Skin of body (tissue), 2 donors: ENCODE results near the gene C10orf105. TPM values are rescaled to one million over a fixed set of nuclear protein-coding genes. Genes with fewer than 3 reads are reported as not detected.

Experiments used
- DNase-seq: peaks from one replicate; lab custom pipeline; 2025; lab: John Stamatoyannopoulos, UW
- total RNA-seq: library from RNA; depleted of rRNA; stranded (reverse); fragments of >200 nt; gene quantifications from one replicate; pipeline ENCODE4 v1.2.3, GENCODE V29; 2014

C10orf105 gene
- total RNA-seq, 1 donor from 2014 or later: under 0.01 TPM

DNA sequence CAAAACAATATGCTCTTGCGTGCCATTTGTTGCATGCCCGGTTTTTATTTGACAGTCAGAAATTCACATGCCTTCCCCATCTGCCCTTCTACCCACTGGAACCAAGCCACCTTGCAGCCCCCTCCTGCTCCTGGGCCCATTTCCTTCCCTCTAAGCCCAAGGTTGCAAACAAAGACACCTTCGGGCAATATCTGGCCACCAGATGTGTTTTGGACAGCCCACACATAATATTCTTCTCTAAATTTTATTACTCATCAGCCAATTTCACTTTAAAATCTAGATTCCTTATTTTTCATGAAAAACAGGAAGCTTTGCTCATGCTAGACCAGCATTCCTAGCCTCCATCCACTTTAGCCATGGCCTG, 18.2 kb upstream of the C10orf105 start:
- no peak for DNase-seq

DNA sequence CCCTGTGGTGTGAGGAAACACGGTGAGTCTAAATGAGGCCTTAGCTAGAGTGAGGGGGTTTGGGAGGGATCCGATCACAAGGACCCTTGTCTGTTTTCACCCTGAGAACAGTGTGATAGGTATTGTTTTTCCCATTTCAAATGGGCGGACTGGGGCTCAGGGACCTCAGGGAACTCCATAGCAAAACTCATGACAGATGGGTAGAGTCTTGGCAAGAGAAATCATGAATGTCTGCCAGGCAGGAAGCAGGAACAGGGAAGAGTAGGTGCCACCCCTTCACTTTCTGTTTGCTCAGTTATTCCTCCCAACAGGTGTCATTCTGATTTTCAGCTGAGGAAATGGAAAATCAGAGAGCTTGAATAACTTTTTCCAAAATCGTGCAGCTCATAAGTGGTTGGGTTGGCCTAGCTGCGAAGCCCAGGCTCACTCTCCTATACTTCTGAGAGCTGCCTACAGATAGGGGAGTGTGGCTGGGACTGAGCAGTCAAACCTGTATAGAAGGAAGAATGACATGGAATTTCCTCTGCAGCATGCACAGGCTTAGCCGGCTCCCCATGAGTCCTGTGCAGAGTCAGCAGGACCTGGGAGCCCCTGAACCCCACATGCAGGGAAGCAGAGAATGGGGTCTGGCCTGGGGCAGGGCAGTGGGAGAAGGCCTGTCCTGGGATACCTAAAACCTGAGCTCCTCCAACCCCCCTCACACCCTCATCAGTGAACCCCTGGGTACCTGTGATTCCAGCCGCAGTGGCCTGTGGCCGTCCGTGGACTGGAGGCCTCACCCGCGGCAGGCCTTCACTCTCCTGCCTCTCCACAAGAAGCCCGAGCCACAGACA, 17.6 kb upstream of the C10orf105 start:
- DNase-seq: no peak

DNA sequence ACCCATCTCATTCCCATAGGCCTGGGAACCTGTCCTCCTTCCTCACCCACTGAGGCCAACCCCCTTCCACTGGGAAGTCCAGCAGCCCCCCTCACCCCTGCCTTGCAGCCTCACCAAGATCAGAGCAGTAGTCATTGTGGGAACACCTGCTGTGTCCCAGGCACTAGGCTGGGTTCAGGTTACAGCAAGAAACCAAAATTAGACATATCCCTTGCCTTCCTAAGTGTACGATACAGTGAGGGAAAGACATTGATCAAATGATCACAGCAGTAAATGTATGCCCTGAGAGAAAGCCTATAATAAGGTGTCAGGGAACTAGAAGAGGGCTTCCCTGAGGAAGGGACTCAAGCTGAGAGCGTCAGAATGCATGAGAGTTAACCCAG, 17.0 kb upstream of the C10orf105 start:
- no peak for DNase-seq

DNA sequence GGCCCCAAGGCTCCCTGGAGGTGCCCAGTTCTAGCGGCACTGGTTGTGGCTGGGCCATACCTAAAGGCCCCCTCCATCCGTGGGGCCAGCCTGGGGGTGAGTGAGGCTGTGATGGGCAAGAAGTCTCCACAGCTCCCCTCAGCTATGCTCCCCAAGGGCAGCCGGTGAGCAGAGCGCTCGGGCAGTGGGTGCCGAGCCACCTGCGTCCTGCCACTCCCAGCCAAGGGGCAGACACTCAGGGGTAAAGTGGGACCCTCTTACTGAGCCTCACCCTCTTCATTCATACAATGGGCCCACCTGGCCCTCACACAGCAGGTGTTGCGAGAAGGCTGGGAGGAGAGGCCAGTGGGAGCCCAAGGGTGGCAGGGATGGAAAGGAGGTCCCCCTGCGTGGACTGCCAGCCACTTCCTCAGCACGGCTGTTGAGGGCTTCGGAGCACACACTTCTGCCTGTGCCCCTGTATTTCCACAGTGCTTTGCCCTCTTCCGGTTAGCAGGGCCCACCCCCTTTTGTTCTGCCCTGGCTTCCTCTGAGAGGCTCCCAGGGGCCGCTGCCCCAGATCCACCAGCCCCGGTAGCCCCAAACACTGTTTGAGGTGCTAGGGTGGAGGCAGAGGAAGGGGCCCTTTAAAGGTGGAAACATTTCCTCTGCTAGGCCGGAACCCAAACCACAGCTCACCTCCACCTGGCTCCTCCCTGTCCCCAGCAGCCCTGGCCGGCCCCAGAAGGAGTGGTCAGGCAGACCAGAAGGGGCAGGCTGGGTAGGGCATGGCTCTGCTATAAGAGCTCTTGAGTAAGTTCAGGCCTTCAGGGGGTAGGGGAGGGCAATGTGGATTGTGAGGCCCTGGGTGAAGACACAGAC, 16.4 kb upstream of the C10orf105 start:
- no peak for DNase-seq

DNA sequence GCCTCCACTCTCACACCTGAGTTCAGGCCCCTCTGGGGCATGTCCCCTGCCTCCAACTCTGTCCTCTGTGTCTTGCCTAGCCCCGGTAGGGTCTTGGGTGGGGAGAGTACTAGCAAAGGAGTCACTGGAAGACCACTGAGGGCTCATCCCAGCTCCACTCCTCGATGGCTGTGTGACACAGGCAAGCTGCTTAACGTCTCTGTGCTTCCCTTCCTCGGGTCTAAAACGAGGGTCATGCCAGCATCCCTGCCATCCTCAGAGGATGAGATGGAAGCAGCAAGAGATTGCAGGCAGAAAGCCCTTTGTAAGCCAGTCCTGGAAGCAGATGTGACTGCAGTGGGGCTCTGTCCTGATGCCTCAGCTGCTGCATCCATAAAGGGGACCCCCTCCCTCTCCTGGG, 15.2 kb upstream of the C10orf105 start:
- DNase-seq: no peak

DNA sequence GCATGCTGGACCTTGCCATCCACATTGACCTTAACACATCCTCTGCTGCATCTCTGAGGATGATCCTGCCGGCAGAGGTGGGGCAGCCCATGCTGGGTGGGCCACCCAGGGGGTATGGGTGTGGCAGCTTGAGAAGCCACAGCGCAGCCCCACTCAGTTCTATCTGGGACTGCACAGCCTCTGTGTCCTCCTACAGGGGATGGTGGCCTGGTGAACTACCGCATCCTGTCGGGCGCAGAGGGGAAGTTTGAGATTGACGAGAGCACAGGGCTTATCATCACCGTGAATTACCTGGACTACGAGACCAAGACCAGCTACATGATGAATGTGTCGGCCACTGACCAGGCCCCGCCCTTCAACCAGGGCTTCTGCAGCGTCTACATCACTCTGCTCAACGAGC, 12.2 kb upstream of the C10orf105 start:
- DNase-seq: no peak

DNA sequence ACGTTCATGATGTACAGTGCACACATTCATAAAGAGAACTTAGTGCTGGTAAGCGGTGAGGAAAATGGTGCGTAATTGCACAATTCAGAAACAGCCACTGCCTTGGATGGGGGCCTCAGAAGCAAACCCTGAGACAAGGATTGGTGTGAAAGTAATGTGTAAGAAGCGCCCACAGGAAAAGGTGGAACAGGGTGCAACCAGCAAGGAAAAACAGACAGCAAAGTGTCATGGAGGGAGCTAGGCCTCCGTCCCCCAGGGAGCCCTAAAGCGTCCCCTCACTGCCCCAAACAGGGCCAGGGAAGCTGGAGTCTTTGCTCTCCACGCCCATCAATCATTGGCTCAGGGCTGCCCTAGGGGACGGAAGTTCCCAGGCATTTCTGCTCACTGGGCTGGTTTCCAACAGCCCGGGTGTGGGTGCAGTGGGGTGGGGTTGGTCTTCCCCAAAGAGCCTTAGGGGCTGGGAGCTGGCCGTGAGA, 9.6 kb upstream of the C10orf105 start:
- DNase-seq: no peak

DNA sequence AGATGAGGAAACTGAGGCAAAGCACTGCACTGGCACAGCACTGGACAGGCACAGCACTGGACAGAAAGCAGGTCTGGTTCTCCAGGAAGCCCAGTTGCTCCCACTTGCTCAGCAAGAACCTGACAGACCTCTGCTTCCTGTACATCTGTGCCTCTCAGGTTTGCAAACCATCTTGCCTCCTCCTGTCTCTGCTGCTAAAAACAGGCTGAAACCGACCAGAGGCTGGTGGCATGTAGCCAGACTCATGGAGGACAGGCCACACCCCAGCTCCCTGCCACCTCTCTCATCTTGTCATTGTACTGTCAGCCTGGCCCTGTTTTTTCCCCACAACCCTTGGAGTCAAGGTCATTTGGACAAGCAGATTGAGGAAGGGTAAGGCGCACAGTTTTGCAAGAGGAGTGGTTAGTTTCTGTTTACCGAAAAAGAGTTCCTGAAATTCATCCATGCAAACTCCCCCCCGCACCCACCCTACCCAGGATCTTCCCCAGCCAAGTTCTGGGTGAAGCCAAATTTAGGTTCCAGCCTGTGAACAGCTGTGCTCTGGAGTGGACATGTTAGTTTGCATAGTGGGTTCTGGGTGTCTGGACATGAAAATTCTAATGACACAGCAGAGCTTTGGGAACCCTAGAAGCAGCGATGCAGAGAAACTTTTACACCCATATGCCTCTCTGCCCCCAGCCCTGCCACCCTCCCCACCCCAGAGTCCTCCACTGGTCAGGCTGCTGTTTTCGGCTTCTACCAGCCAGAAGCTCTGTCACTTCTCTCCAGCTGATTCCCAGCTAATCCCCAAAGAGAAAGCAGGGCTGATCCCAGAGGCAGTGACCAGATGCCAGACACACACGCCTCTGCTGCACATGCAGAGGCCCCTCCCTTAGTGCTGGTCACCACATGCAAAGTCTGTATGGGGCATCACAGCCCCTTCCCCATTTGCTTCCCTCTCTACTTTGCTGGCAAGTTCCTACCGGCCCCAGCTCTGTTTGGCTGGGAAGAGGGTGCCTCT, 8.5 kb upstream of the C10orf105 start:
- DNase-seq: peak; percentile 49

DNA sequence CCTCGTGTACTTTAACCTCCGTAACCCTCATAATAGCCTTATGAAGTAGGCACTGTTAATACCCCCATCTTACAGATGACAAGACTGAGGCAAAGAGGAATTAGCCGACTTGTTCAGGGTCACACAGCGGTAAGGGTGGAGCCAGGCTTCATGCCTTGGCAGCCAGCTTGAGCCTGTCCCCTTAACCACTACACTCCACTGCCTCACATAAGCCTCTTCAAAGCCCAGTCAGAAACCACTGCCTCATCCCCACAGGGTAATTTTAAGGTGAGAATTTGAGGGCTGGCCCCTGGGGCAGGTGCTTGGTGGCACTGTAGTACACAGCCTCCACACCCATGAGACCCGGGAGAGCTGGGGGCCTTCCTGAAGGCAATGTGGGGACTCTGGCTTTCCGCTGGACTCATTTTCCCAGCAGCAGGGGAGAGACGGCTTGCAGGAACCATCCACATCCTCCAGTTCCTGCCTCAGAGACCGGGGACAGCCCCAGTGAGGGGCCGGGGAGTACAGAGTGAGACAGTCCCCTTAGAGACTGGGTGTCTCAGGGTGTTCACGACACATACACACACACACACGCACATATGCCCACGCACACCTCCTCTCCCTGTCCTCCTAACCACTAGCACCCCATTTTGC, 7.6 kb upstream of the C10orf105 start:
- no peak for DNase-seq

DNA sequence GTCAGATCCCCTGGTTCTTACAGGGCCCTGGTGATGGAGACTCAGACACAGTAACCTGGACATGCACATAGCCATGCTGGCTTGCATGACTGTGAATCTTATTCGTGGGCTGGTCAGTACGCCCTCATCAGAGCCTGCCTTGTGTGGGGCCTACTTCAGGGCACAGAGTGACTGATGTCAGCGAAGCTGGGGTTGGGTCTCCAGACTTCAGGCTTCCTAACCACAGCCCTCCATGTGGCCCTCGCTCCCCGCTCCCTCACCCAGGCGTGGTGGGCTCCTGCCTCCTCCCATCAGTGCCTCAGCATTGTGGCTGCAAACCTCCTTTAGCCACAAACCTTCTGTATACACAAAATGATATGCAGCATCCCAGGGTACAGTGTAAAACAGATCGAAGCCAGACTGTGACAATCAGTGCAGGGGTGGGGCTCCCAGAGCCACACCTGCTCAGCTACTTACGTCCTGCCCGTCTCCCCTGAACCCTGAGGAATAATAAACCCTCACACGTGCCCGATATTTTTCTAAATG, 7.1 kb upstream of the C10orf105 start:
- no peak for DNase-seq

DNA sequence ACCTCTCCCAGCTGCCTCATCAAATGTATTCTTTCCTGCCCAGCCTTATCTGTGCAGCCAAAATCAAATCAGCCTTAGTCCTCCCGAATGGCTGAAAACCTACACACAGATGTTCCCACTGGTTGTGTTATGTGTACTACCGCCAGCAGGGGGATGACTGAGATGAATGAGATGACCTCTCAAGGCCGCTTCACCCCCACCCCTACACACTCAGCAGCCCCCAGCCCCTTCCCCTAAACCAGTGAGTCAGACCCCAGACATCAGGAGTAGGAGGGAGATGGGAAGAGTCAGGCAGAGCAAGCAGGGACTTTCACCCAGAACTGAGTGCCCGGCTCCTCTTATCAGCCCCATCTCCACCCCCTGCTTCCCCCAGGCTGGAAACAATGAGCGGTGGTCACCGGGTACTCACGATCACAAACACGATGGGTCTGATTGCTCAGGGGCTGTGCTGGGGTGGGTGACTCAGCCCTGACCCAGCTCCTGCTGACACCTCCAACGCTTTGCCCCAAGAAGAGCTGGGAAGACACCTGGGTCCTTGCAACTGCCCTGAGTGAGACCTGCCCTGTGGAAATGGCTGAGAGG, 6.5 kb upstream of the C10orf105 start:
- DNase-seq: no peak

DNA sequence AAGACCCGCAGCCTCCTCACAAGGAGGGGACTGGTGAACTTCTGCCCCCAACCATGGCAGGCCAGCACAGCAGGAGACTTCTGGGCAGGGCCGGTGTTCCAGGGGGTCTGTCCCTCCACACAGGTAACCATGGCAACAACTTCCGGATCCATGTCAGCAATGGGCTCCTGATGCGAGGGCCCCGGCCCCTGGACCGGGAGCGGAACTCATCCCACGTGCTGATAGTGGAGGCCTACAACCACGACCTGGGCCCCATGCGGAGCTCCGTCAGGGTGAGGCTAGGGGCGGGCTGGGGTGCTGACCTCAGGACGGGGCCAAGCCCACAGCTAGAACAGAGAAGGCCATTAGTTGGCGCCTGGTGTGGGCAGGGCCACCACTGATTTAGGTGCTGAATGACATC, 5.7 kb upstream of the C10orf105 start:
- no peak for DNase-seq

DNA sequence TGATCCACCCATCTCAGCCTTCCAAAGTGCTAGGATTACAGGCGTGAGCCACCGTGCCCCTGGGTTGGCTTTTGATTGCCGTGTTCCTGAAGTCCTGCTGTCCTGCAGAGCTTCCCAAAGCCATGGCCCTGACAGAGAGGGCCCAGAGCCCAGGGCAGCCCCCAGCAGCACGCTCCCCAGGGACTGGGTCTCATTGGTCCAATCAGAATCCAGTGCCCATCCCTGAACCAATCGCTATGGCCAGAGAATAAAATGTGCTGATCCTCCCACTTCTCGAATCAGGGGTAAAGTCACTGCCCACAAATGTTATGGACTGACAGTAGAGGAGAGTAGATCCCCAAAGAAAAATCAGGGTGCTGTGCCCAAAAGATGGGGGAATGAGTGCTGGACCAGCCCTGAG, 5.0 kb upstream of the C10orf105 start:
- no peak for DNase-seq

DNA sequence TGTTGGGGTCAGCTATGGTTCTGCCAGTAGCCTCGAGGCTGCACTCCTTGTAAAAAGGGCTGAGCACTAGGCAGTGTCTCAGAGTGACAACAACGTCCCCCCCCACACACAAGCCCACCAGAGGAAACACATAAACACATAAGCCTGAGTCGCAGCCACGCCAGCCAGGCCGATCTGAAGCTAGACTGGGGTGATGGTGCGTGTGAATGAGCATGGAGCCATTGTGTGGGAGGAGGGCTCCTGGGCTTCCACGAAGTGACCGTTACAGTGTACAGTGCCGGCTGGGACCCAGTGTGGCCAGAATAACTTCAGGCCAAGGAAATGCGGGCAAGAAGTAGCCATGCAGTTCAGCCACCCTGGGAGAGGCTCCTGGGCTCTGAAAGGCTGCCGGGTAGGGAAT, 3.7 kb upstream of the C10orf105 start:
- no peak for DNase-seq

DNA sequence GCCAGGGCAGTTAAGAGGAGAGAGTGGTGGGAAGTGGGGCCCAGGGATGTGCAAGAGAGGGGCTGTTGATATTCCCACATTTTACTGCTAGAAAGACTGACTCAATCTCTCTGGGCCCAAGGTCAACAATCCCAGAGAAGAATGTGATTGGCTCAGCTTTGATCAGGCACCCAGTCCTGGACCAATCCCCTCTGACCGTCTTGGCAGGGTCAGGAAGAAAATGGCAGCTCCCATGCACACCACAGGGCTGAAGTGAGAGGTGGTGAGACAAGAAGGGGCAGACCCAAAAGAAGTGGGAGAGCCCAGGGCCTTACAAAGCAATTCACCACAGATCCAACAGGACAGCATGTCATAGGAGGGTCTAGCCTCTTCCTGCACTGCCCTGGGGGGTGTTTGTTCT, 3.3 kb upstream of the C10orf105 start:
- no peak for DNase-seq

DNA sequence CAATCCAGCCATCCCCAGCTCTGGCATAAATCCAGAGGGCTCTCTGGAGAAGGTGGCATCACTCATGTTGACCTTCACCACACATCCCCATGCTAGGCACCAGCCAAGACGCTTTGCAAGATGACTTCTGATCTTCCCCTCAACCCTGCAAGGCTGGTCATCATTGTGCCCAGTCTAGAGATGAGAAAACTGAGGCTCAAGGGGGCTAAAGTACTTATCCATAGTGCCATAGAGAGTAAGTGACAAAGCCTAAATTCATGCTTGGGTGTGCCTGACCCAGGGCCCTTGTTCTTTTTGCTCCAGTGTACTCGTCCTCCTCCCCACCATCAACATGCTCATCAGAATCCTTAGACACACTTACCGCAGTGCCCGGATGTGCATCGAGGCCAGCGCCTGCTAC, 1.7 kb upstream of the C10orf105 start:
- no peak for DNase-seq

DNA sequence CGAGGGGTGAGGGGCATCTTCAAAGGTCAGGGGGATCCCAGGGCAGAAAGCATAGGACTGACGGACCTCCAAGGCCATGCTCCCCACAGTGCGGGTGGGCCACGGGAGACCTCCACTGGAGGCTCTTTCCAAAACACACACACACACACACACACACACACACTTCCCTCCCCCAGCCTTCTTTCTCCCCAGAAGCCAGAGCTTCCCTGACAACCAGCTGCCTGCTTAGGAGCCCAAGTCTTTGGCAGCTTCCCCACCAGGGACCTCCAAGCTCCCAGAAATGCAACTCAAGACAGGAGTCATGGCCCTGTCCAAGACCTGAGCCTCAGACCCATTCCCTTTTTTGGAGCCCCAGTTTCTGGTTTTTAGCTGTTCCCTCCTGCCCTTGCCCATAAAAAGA, 710 bp upstream of the C10orf105 start:
- DNase-seq: no peak

DNA sequence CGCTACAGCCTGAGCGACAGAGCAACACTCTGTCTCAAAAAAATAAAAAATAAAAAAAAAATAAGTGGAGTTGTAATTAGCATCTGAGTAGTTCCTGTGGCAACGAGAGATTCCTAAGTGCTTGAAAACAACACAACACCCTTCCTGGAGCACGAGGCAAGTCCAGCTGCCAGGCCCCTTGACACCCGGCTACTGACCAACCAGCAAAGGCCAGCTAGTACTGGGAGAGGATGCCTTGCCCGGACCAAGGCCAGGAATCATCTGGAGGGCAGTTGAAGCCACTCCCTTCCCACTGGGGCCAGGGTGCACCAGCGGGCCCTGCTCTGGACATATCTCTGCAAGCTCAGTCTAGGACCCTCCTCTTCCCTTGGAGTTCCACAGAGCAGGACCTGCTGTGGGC, 536 bp downstream of the C10orf105 start:
- no peak for DNase-seq

DNA sequence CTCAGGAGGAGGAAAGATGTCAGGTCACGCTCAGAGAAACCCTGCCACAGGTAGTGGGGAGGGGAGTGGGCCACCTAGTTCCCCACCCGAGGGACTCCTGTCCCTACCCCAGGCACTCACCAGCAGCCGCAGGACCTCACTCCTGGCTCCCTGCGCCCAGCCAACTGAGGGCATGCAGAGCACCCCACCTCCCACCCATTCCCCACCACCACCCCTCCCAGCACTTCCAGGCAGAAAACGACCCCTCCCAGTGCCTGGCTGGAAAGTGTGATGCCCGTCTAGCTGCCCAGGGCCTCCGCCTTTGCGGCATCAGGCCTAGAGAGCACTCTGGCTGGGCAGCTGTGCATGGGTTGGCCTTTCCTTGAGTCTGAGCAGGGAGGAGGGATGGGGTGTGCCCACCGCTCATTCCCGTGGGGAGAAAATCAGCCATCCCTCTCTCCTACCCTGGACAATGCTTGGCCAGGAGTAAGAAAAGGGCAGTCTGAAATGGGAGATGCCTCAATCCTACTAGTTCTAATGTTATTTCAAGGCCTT, 1.3 kb downstream of the C10orf105 start:
- DNase-seq: no peak

DNA sequence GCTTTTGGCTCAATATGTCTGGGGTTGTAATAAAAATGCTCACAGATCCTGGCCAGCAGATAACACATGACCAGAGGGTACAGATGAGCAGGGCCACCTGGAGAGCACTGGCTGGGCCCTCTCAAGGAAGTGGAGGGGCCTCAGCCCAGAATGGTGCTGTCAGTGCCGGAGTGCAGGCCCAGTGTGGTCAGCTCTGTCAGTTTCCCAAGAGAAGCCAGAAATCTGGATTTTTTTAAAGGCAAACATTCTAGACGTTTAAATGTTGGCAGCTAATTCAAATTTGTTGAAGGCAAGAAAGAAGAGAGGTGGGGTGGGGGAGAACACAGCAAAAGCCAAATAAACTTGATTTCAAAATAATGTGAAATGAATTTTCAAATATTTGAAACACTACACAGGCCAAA, 2.0 kb downstream of the C10orf105 start:
- DNase-seq: no peak
